Activated CD8-positive, alpha-beta memory T cell treated with anti-CD3 and anti-CD28 coated beads for 48 hours (primary cell): ENCODE data around the gene CEBPZOS.

ENCODE experiments used
- DNase-seq, 3 experiments: peaks; one replicate each; pipeline ENCODE4 v3.0.0-alpha.2; 2020; ENCODE audit warnings: low read depth in 2 of 3, low spot score in 2 of 3

CEBPZOS gene

GRCh38 chr2:37196320-37197195, at the start of gene CEBPZOS:
TSS of gene CEBPZOS (plus strand) at chr2:37196496. CDS start at chr2:37199705, 3,209 bp downstream.
- peak; percentile 75 to 95 (median 88) for DNase-seq

- no peak for DNase-seq
Observed at GRCh38 chr2:37148325-37148724, 48.0 kb upstream of the CEBPZOS start.

- DNase-seq, result no peak
Observed at GRCh38 chr2:37149626-37150322, 46.5 kb upstream of the CEBPZOS start.

GRCh38 chr2:37153224-37153623, 43.1 kb upstream of the CEBPZOS start:
- no peak for DNase-seq

GRCh38 chr2:37154785-37155184, 41.5 kb upstream of the CEBPZOS start:
- no peak for DNase-seq

- DNase-seq, result no peak
Observed at GRCh38 chr2:37156071-37156856, 40.0 kb upstream of the CEBPZOS start.

- DNase-seq, result peak; percentile 44 to 62 (median 57)
Observed at GRCh38 chr2:37156857-37157714, 39.2 kb upstream of the CEBPZOS start, which contains the start of gene EIF2AK2. TSS of gene EIF2AK2 (minus strand) at chr2:37156980. CDS start at chr2:37147806, 9,174 bp downstream.

- no peak for DNase-seq
Observed at GRCh38 chr2:37164757-37165156, 31.5 kb upstream of the CEBPZOS start.

- no peak for DNase-seq
Observed at GRCh38 chr2:37167636-37168180, 28.6 kb upstream of the CEBPZOS start.

- no peak for DNase-seq
Observed at GRCh38 chr2:37168217-37168981, 27.9 kb upstream of the CEBPZOS start.

- DNase-seq, result no peak
Observed at GRCh38 chr2:37171624-37171950, 24.7 kb upstream of the CEBPZOS start.

- DNase-seq, result no peak
Observed at GRCh38 chr2:37173741-37174140, 22.6 kb upstream of the CEBPZOS start.

GRCh38 chr2:37180006-37180639, 16.2 kb upstream of the CEBPZOS start:
- DNase-seq, result no peak

GRCh38 chr2:37180640-37181039, 15.7 kb upstream of the CEBPZOS start:
- no peak for DNase-seq

GRCh38 chr2:37181726-37182684, 14.3 kb upstream of the CEBPZOS start:
- DNase-seq, result no peak

GRCh38 chr2:37188570-37188969, 7.7 kb upstream of the CEBPZOS start, which contains the start of gene SULT6B1:
TSS of gene SULT6B1 (minus strand) at chr2:37188670. CDS start at chr2:37188640, 30 bp downstream.
- no peak for DNase-seq

GRCh38 chr2:37189452-37190153, 6.7 kb upstream of the CEBPZOS start:
- DNase-seq, result no peak
